ENCODE measurements around the gene EFCAB11. TPM values are rescaled to one million over a fixed set of nuclear protein-coding genes. Genes with fewer than 3 reads are reported as not detected.

The EFCAB11 gene
- total and polyA plus RNA-seq, 4 donors = 3.4 to 8.8 (median 6.3) TPM

GRCh38 chr14:89746135-89746534 lies 208.4 kb downstream of the EFCAB11 start:
- Histone ChIP-seq H3K9me3 (ENCODE audit: control insufficient read depth, low read length) (peaks cover 2% of the 10 kb centered on the region), H3K4me3 (ENCODE audit: low read length in 2 of 2) (no peak overlapping the region), H3K4me1 (ENCODE audit: control insufficient read depth in 1 of 2, insufficient read depth in 2 of 2, low read length in 2 of 2) (no peaks in the 10 kb centered on the region), H3K27ac (ENCODE audit: low read depth in 1 of 2, low read length in 2 of 2) (no peak overlapping the region), H3K27me3 (ENCODE audit: control insufficient read depth in 1 of 2, insufficient read depth in 2 of 2, low read length in 1 of 2) (no peaks in the 10 kb centered on the region), H3K36me3 (ENCODE audit: control insufficient read depth in 1 of 2, insufficient read depth in 2 of 2, low read length in 1 of 2) (no peaks in the 10 kb centered on the region)
- ATAC-seq (ENCODE audit: low FRiP score) (no peak), DNase-seq (no peak)
- 94 to 95% methylated on average over 7 of the region's 7 CpGs for WGBS, 2 donors
- intact Hi-C loops (cut with DNase I) = no loop called here

Other genes starting within 250 kb of the EFCAB11 start
- gene TDP1, start 1.2 kb upstream of the EFCAB11 start, total RNA-seq = 10 to 100 TPM; 10.4 to 13.3 TPM
- gene TDP1, start 1.2 kb upstream of the EFCAB11 start, polyA plus RNA-seq = 1 to 10 TPM; 3.5 to 4.5 TPM
- gene KCNK13, start 107.3 kb upstream of the EFCAB11 start, total RNA-seq = 1 to 10 TPM in 1 of 2 donors, under 1 TPM in 1; 0.48 to 1.3 TPM
- gene KCNK13, start 107.3 kb upstream of the EFCAB11 start, polyA plus RNA-seq = under 1 TPM in 1 of 2 donors, not detected in 1; 0.26 TPM